KG1 (cell line): Measurements from ENCODE around the gene BRAT1.
"Not testable (repeated sequence)": the region's sequence is repeated elsewhere in the genome, so short reads cannot be mapped to it uniquely, and the experiment has no call there.

Experiments
- DNase-seq: peaks from one replicate; lab custom pipeline; 2025; lab: John Stamatoyannopoulos, UW

BRAT1 gene

DNA sequence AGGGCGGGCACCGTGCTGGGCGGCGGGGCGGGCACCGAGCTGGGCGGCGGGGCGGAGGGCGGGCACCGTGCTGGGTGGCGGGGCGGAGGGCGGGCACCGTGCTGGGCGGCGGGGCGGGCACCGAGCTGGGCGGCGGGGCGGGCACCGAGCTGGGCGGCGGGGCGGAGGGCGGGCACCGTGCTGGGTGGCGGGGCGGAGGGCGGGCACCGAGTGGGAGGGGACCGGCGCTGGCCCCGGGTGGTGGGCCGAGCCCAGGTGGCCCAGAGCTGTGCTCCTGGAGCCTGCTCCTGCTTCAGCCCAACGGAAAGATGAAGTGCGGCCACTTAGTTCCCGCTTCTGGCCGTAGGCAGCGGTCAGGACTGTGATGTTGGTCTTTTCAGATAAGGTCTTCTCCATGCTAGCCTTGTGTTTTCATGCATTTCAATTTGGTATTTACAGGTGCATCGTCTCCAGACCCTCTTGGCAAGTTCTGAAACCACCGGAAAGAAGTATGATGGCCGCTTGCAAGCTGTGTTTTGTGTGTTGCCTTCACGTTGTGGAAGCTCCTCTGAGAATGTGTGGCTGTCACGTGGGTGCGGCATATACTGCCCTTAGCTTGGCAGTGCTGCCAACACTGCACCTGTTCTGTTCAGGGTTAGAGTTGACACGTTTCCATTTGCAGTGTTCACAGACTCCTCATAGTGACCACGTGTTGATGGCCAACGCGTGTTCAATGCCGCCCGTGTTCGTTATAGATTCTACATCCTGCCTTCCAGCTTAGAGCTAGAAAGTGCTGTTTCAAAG, 28.7 kb upstream of the BRAT1 start:
- DNase-seq = no peak

DNA sequence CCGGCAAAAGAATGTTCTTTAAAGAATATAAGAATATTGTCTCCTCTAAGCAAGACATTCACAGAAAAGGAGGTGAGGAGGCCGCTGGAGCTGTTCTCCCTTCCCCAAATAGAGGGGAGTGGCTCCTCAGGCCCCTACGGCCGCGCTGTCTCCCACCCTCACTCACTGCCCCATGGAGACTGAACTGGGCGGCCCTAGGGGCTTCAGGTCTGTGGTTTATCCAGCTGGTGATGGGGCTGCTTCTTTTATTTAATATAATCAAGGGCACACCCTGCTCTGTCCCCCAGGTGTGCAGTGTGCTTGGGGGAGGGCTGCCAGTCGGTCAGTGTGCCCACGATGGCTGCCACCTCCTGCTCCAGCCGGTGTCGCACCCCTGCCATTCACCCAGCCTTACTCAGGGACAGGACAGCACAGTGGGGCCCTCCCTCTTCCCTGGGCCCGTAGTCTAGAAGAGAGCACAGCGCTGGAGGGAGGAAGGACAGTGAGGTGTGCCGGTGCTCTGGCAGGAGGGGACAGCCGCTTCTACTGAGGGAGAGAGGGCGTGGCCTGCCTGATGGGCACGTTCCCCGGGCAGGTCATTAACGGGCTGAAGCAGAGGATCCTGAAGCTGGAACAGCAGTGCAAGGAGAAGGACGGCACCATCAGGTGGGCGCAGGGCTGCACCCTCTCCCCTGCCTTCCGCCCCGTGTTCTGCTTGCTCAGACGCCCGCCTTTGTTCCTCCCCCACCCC, 26.8 kb upstream of the BRAT1 start:
- no peak for DNase-seq

DNA sequence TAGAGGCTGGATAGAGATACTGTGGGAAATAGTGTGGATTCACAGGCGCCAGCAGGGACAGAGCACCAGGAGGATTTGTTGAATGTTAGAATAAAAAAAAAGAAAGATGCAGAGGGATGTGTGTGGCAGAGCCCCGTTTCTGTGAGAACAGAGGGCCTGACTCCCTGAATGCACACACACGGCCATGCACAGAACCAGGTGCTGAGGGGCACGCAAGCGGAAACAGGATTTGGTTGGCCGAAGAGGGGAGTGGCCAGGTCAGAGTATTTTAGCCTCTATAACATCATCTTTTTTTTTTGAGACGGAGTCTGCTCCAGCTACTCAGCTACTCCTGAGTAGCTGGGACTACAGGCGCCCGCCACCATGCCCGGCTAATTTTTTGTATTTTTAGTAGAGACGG, 25.3 kb upstream of the BRAT1 start:
- DNase-seq = no peak

DNA sequence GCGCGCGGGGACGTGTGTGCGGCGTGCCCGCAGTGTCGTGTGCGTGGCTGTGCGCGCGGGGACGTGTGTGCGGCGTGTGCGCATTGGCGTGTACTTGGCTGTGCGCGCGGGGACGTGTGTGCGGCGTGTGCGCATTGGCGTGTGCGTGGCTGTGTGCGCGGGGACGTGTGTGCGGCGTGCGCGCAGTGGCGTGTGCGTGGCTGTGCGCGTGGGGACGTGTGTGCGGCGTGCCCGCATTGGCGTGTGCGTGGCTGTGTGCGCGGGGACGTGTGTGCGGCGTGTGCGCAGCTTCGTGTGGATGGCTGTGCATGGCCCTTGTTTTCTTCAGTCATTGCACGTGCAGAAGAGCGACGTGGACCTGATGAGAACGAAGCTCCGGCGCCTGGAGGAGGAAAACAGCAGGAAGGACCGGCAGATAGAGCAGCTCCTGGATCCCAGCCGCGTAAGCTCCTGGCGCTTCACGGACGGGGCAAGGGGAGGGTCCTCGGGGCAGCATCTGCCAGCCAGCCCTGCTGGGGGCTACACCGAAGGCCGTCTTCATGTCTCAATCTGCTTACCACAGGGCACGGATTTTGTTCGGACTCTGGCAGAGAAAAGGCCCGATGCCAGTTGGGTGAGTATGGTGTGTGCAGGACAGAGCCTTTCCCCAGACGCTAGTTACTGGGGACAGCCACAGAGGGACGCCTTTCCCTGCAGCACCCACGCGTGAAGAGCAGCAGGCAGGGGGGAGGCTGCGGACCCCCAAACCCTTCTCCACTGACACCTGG, 22.8 kb upstream of the BRAT1 start:
- DNase-seq = no peak

DNA sequence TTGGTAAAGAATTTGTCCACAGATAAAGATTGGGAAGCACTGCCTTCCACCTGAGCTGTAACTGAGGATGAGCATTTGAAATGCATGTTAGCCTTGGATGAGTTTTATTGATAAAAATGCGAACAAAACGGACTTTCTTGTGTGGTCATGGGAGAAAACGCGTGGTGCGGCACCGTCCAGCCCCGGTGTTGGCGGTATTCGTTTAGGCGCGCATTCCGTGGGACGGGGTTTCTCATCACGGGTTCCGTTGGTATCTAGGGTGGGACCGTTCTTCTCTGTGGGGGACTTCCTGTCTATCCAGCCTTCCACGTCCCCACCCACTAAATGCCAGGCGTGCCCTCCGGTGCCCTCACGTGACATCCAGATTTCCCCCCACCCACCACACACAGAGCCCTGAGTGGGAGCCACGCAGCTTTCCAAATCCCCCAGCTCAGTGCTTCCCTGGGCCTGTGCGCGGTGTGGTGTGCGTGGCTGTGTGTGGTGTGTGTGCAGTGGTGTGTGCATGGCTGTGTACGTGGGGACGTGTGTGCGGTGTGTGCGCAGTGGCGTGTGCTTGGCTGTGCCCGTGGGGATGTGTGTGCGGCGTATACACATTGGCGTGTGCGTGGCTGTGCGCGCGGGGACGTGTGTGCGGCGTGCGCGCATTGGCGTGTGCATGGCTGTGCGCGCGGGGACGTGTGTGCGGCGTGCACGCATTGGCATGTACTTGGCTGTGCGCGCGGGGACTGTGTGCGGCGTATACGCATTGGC, 21.6 kb upstream of the BRAT1 start:
- no peak for DNase-seq

DNA sequence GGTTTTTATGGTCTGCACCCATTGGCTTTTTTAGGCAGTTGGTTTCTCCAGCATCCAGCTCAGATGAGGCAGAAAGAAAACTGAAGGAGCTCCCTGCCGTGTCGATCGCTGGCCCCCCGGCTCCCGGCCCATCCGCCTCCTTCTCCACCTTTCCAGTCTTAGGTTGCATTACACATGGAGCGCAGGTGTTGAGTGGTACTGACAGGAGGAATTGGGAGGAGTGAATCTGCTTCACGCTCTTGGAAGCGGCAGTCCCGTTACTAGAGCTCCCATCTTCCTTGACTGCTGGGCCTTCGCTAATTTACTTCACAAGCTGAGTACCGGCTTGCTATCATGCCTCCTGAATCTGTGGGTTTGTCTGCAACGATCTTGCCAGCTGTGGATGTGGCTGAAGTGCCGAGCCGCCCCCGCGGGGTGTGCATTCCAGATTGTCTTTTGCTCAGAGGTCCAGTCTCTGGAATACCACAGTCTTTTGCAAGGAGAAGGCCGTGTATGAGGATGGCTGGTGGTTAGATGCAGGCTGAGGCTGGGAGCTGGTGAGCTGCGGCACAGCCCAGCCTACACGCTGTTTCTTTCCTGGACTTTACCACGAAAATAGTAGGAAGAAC, 20.5 kb upstream of the BRAT1 start:
- DNase-seq = no peak

DNA sequence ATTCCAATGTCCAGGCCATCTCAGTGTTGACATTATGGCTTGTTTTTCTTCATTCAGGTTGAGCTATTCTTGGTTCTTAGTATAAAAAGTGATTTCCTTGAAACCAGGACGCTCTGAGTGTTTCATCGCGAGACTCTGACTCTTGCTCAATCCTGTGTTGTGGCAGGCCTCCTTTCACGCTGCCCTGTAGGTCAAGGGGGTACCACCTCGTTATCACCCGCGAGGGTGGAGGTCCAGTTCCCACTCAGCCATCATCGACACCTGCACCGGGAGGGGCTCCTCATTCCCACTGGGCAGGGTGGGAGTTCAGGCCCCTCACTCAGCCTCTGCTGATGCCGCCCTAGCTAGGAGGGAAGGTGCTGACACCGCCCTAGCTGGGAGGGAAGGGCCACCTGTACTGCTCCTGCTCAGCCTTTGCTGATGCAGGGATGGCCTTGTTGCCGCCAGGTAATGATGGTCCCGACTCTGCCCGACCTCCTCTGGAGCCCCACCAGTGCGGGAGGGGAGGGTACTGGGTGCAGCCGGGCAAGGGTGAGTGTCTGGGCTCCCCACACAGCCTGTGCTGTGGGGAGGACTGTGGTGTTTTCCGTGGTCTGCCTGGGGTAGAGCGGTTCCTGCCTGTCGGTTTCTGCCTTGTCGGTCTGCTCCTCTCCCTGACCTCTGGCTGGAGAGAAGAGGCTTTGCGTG, 19.9 kb upstream of the BRAT1 start:
- DNase-seq = no peak

DNA sequence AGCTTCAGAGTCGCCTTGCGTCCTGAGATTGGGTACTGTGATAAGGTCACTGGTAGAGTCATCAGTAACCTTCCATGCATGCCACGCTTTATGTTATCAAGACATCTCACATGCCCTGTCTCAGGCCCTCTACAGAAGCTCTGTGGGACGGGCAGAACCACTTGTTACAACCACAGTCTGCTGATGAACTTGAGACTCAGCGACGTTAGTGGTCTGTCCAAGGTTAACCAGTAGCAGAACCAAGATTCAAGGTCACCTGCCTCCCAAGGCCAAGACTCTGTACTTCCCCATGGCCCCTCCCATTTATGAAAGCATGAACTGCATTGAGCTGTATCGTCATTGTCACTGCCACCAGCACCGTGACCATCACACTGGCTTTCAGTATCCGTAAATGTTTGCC, 18.4 kb upstream of the BRAT1 start:
- no peak for DNase-seq

DNA sequence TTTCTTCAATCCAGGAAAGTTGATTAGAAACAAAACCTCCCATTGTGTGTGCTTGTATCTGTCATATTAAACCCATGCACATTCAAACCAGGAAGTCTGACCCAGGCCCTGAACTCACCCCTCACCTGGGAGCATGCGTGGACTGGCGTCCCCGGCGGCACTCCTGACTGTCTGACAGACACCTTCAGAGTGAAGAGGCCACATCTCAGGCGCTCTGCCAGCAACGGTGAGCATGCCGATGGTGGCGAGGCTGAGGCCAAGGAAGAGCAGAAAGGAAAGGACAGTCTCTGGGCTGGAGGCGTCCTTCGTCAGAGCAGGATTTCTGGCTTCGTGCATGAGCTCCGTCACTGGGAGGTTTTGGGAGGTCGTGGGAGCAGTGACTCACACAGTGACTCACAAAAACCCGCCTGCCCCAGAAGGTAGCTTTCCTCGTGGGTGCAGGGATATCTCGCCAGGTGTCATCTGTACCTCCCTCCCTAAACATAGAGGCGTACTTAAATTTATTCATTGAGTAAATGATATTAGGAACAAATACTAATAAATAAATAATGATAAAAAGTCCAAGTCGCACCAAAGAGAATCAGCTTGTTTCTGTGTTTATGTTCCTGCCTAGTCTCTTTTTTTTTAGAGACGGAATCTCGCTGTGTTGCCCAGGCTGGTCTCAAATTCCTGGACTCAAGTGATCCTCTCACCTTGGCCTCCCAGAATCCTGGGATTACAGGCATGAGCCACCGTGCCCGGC, 16.9 kb upstream of the BRAT1 start:
- no peak for DNase-seq

DNA sequence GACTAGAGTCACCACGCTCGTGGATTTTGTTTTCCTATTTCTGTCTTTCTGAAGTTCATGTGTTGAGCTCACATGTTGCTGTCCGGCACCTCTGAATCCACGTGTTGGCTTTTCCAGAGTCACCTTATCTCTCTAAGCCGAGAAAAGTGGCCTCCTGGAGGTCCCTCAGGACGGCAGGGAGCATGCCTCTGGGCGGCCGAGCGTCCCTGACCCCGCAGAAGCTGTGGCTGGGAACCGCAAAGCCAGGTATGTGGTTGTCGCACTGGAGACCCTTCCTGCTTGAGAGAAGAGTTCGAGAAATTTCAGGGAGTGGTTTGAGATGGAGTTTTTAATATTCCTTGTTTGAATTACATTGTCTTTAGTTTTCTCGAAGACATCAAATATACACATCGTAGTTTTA, 16.1 kb upstream of the BRAT1 start:
- DNase-seq = no peak

DNA sequence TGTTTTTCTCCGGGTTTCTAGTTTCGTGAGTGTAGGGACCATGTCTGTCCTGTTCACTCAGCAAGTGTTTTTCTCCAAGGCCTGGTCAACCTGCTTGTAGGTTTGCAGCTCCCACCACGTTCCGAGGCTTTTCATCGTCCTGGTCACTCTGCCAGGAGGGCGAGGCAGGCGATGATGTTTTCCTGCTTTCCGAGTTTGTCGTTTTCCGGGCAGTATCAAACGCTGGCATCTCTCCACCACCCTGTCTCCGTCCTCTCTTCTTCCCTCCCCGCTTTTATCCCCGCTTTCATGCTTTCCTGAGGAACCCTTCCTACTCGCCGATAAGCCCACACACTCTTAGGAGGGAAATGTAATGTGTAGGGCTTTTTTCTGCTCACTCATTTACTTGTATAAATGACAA, 14.7 kb upstream of the BRAT1 start:
- DNase-seq = no peak

DNA sequence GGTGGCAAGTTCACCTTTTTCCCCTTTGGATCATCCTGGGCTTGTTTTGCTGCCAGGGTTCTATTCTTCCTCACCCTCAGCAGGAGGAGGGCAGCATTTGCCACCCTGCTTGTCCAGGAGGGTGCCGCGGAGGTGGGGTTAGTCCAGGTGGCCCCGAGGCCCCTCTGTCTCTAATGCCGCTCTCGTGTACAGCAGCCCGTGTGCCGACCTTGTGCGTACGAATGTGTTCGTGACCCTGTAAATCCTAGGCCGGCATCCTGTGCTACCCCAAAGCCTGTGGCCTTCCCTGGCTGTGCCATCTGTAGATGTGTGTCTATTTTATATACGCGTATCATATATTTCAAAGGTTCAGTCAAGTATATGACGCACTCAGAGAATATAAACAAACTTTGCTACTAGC, 14.1 kb upstream of the BRAT1 start:
- no peak for DNase-seq

DNA sequence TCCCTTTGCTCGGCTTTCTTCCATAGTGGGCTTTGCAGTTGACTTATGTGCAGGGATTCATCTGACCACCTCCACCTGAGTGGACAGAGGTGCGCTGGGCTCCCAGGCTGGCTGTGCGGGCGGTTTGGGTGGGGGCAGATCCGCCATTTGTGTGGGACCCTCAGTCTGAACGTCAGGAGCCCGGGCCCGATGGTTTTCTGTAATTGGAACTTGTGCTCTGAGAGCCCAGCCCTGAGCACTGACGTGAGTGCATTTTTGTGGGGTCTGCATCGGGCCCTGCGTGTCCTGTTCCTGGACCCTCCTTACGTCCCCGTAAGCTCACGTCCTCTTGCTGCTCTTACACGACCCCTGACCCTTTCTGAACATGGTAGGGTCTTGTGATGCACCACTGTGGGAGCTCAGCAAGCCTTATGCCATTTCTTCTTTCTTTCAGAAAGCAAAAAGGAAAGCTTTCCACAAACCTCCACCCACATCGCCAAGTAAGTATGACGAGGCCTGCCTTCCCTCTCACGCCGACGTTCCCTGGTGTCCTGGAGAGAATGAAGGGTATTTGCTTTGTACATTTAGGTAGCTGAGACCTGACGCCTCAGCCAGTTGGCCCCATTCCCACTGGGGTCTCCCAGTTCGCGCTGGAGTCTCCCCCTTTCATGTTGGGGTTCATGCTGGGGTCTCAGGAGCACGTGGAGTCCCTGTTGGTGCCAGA, 13.3 kb upstream of the BRAT1 start:
- no peak for DNase-seq

DNA sequence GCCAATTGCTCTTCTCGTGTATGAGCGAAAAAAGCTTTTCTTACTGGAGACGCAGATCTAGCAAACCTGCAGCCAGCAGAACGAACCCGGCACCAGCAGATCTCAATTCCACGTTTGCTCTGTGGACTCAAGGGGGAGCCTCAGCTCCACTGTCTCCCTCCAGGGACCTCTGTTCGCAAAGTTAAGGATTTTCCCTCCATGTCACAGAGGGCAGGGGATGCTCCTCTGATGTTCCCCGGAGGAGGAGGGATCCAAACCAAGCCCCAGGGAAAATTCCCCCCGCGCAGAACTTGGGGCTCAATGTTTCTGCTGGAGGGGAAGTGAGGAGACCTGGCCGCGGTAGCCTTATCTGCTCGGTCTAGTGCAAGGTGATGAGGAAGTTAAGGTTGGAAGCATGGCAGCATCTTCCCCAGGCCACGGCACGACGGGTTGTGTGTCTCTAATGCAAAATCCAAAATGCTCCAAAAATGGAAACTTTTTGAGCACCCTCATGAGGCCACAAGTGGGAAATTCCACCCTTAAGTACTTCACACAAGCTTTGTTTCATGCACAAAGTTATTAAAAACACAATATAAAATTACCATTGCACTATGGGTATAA, 12.5 kb upstream of the BRAT1 start:
- no peak for DNase-seq

DNA sequence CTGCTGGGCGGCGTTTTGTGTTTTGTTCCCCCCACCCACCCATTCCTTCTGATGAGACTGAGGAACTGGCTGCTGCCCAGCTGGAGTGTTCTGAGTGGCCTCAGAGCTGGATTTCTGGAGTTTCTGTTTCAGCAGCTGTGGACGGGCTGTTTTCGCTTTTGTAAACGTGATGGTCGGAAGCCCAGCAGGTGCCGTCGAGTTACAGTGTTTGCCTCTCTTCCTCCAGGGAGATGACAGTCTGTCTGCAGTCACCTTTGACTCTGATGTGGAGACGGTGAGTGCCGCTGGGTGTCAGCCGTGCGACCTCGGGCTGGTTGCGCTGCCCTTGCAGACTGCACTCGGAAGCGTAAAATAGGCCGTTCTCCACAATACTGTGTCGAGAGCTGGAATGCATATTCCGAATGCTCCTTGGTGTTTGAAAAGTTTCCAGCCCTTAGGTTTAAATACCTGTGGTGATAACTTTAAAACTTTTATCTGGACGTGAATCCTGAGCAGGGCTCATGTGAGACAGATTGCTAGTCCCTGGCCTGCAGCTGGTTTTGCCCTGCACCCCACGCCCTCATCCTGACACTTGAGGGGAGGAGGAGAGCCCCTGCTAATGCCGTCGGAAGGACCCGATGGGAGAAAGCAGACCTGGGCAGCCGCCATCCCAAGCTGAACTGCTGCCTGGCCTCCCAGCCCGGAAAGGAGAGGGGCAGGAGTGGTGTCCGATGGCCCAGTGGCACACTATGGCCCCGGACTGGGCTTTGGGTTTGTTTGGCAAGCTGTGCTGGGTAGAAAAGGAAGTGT, 11.8 kb upstream of the BRAT1 start:
- DNase-seq = no peak

DNA sequence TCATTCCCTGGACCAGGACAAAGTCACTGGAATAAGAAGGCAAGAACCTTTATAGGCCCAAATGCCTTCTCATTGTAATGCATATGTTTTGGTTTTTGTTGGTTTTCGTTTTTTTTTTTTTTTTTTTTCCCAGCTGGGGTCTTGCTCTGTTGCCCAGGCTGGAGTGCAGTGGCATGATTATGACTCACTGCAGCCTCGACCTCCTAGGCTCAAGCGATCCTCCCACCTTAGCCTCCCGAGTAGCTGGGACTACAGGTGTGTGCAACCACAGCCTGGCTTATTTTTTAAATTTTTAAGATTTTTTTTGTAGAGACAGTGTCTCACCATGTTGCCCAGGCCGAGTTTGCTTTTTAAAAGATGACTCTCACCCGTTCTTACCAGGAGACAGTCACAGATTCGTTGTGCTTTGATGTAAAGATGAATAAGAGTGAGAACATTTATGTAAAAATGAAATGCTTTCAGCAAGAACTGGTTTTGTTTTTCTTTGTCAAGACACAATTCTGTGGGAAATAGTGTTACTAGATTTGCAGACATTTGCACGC, 11.1 kb upstream of the BRAT1 start:
- DNase-seq = no peak

DNA sequence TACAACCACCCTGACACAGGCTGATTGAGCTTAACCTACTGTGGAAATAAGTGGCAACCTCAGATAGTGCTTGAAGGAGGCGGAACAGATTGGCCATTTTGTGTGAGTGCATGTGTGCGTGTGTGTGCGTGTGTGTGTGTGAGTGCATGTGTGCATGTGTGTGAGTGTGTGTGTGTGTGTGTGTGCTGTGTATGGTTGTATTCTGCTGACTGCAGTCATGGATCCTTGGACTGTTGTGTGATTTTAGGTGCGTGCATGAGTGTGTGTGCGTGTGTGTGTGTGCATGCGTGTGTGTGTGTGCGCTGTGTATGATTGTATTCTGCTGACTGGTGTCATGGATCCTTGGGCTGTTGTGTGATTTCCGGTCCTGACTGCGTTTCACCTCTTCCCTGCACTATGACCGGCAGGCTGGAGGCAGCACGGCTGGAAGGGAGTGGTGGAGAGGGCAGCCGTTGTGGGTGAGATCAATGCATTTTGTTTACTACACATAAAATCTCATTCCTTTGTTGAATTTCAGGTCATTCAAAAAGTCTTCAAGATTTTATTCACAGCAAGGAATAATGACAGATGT, 9.7 kb upstream of the BRAT1 start:
- no peak for DNase-seq

DNA sequence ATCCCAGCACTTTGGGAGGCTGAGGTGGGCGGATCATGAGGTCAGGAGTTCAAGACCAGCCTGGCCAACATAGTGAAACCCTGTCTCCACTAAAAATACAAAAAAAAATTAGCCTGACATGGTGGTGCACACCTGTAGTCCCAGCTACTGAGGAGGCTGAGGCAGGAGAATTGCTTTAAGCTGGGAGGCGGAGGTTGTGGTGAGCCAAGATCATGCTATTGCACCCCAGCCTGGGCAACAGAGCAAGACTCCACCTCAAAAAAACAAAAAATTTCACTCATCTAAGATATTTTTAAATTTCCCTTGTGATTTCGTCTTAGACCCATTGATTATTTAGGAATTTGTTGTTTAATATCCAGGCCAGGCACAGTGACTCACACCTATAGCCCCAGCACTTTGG, 8.6 kb upstream of the BRAT1 start:
- not testable (repeated sequence) for DNase-seq
